ENCODE measurements around the gene USP2.
A peak's percentile ranks its signal among the peaks of the same experiment; 100 is the strongest.

USP2 gene

DNA sequence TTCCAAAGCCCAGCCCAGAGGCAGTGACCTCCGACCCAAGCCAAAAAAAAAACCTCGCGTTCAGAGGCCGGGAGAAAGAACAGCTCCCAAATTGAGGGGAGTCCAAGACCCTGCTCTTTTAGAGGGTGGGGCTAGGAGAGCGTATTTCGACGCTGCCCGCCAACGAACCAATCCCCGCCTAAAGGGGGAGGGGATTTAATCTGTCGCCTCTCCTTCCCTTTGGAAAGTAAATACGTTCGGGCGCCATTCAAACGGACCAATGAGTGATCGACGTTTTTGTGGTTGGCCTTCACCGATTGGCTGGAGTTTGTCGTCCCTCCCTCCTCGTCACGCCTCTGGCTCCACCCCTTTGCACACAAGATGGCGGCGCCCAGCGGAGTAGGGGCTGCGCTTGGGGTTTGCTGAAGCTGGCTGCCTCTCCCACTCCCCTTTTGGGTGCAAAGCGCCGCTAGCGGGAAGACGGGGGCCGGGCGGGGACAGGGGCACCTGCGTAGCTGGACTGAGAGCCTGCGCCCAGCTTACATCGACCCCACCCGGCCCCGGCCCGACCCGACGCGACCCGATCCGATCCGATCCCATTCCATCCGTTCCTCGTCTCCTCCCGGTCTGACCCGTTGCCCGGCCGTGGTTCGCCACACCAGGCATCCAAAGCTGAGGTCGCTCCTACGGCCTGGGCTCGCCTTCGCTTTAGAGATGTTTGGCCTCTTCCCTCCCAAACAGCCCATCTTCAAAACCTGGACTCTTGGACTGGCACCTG is 47.1 kb downstream of the USP2 start, which contains the start of gene RNF26:
RNF26 (plus strand) TSS at position 354 of the 757 bp plus-strand sequence. CDS start 596 bp downstream, outside the sequence.
- ChIA-PET CTCF (interaction anchor here (0.8 to 1.0 kb wide), 2 partner anchors 10 to 12 kb away, joined by 3 read pairs; no protein-coding TSS in a partner anchor), POLR2A (interaction anchor here (0.6 to 1.5 kb wide), 9 partner anchors 10 to 227 kb away, joined by 3 to 7 read pairs (median 5); partner anchors contain the start of genes C2CD2L and MCAM)
- TF ChIP-seq FOXM1 (IDR thresholded peaks at IDR 0.05; ENCODE audit: borderline replicate concordance) (peak; percentile 100), ARNT (IDR thresholded peaks at IDR 0.05) (no peak), ZNF384 (IDR thresholded peaks at IDR 0.05) (no peak), SP1 (IDR thresholded peaks at IDR 0.05) (no peak), L3MBTL2 (conservative IDR thresholded peaks at IDR 0.05) (no peak)
- TF ChIP-seq, protein P1, sequence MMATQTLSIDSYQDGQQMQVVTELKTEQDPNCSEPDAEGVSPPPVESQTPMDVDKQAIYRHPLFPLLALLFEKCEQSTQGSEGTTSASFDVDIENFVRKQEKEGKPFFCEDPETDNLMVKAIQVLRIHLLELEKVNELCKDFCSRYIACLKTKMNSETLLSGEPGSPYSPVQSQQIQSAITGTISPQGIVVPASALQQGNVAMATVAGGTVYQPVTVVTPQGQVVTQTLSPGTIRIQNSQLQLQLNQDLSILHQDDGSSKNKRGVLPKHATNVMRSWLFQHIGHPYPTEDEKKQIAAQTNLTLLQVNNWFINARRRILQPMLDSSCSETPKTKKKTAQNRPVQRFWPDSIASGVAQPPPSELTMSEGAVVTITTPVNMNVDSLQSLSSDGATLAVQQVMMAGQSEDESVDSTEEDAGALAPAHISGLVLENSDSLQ (IDR thresholded peaks at IDR 0.05): peak; percentile 69
- DNase-seq (ENCODE audit: extremely low spot score): peak; percentile 98

DNA sequence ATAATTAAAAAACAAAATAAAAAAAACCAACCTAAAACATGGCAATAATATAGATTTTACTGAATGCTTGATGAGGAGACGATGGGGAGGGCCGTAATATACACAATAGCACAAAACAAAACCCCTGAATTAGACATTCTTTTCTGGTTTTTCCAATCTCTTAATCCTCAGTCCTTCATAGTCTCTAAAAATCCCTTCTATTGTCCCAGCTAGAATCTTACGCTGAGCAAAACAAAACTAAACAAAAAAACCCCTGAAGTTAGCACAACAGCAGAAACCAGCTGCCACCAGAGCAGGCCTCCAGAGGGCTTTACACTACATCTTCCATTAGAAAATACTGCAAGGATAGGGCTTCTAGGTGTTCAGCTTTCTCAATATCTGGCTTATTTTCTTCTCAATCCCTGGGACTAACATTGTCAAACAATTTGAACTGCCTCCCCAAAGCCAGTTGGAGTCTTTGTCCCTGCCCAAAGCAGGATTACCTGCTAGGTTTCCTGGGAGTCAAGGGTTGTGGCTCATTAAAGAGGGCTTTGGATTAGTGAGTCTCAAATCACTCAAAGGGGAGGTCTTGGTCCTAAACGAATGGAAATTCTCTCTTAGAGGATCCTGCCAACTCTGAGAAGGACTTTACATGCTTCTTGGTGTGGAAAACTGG is 49.3 kb downstream of the USP2 start:
- no peak for DNase-seq (ENCODE audit: extremely low spot score)
- ChIA-PET POLR2A (no interaction called here), CTCF (interaction anchor here (1.1 to 1.6 kb wide), 3 partner anchors 8 to 10 kb away, joined by 3 to 10 read pairs (median 4); no protein-coding TSS in a partner anchor)
- no peak for TF ChIP-seq FOXK2 (IDR thresholded peaks at IDR 0.05)
- no peak for TF ChIP-seq NFRKB (IDR thresholded peaks at IDR 0.05)
- no peak for TF ChIP-seq SUZ12 (IDR thresholded peaks at IDR 0.05)
- no peak for TF ChIP-seq FOXM1 (IDR thresholded peaks at IDR 0.05; ENCODE audit: borderline replicate concordance)
- TF ChIP-seq ARNT (IDR thresholded peaks at IDR 0.05): no peak
- no peak for TF ChIP-seq CTBP1 (IDR thresholded peaks at IDR 0.05; ENCODE audit: borderline replicate concordance)

DNA sequence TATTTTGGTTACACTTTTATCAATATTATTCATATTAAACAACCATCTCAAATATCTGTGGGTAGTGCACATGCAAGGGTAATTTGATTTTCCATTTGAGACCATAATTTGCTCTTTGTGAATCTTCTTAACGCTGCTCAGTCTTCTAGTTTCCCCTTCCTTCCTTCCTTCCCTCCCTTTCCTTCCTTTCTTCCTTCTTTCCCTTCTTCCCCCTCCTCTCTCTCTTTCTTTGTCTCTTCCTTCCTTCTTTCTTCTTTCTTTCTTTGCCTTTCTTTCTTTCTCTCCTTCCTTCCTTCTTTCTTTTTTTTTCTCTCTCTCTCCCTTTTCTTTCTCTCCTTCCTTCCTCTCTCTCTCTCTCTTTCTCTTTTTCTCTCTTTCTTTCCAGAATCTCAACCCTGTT is 51.3 kb downstream of the USP2 start:
- POLR2A ChIA-PET: no interaction called here
- no peak for DNase-seq (ENCODE audit: extremely low spot score)
- TF ChIP-seq FOXM1 (IDR thresholded peaks at IDR 0.05; ENCODE audit: borderline replicate concordance): no peak
- TF ChIP-seq CTBP1 (IDR thresholded peaks at IDR 0.05; ENCODE audit: borderline replicate concordance): no peak
- no peak for TF ChIP-seq BHLHE40 (IDR thresholded peaks at IDR 0.05; ENCODE audit: borderline replicate concordance)
- no peak for TF ChIP-seq ZNF384 (IDR thresholded peaks at IDR 0.05)
- no peak for TF ChIP-seq FOXK2 (IDR thresholded peaks at IDR 0.05)
- no peak for TF ChIP-seq SP1 (IDR thresholded peaks at IDR 0.05)
- no peak for TF ChIP-seq ELF4 (IDR thresholded peaks at IDR 0.05)
- no peak for TF ChIP-seq SUZ12 (IDR thresholded peaks at IDR 0.05)
- TF ChIP-seq, protein P1 (IDR thresholded peaks at IDR 0.05): no peak
- TF ChIP-seq HDGF (IDR thresholded peaks at IDR 0.05; ENCODE audit: borderline replicate concordance): no peak
- no peak for TF ChIP-seq NFRKB (IDR thresholded peaks at IDR 0.05)
- no peak for TF ChIP-seq FOXA1 (IDR thresholded peaks at IDR 0.05)
- TF ChIP-seq TARDBP (IDR thresholded peaks at IDR 0.05): no peak
- no peak for TF ChIP-seq ARNT (IDR thresholded peaks at IDR 0.05)
- TF ChIP-seq LEF1 (IDR thresholded peaks at IDR 0.05; ENCODE audit: borderline replicate concordance): no peak
- no peak for TF ChIP-seq L3MBTL2 (conservative IDR thresholded peaks at IDR 0.05)
- CTCF ChIA-PET: no interaction called here

DNA sequence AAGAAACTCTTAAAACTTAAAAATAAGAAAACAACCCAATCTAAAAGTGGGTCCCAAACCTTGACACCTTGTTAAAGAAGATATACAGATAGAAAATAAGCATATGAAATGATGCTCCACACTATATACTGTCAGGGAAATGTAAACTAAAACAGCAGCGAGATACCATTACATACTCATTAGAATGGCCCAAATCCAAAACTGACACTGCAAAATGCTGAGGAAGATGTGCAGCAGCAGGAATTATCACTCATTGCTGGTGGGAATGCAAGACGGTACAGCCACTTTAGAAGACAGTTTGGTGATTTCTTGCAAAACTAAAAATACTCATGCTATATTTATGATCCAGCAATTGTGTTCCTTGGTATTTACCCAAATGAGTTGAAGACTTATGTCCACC is 52.2 kb downstream of the USP2 start:
- CTCF ChIA-PET: no interaction called here
- TF ChIP-seq, protein P1 (IDR thresholded peaks at IDR 0.05): no peak
- TF ChIP-seq ZNF384 (IDR thresholded peaks at IDR 0.05) (no peak), HDGF (IDR thresholded peaks at IDR 0.05; ENCODE audit: borderline replicate concordance) (no peak), FOXM1 (IDR thresholded peaks at IDR 0.05; ENCODE audit: borderline replicate concordance) (no peak), LEF1 (IDR thresholded peaks at IDR 0.05; ENCODE audit: borderline replicate concordance) (no peak), L3MBTL2 (conservative IDR thresholded peaks at IDR 0.05) (no peak), SUZ12 (IDR thresholded peaks at IDR 0.05) (no peak), CTBP1 (IDR thresholded peaks at IDR 0.05; ENCODE audit: borderline replicate concordance) (no peak), FOXK2 (IDR thresholded peaks at IDR 0.05) (no peak)
- POLR2A ChIA-PET: interaction anchor here (1.1 kb wide), 1 partner anchor 9 kb away, joined by 4 read pairs; no protein-coding TSS in a partner anchor
- no peak for DNase-seq (ENCODE audit: extremely low spot score)

DNA sequence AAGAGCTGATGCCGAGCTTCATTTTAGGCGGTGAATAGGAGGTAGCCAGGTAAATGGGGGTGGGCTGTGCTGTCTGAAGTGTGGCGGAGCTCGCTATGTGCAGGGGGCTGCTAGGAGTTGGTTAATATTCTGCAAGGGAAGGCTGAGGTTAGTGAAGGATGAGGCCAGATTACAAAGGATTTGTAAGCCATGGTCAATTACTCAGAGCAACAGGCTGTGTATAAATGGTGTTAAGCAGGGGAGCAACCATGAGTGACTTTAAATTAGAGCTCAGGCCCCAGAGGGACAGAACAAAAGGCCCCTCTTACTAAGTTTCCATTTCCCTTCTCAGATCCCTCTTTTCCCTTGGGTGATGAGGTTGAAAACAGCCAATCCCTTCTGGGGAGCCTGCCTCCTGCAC is 57.3 kb downstream of the USP2 start:
- ChIA-PET CTCF (interaction anchor here (0.6 to 4.3 kb wide), 17 partner anchors 8 to 751 kb away, joined by 3 to 57 read pairs (median 3); partner anchors contain the start of genes C1QTNF5, C2CD2L and RNF26), POLR2A (interaction anchor here (0.8 to 2.4 kb wide), 4 partner anchors 10 to 50 kb away, joined by 3 to 16 read pairs (median 6); partner anchors contain the start of gene RNF26)
- TF ChIP-seq FOXM1 (IDR thresholded peaks at IDR 0.05; ENCODE audit: borderline replicate concordance) (no peak), TARDBP (IDR thresholded peaks at IDR 0.05) (no peak), LEF1 (IDR thresholded peaks at IDR 0.05; ENCODE audit: borderline replicate concordance) (no peak), ELF4 (IDR thresholded peaks at IDR 0.05) (no peak), SP1 (IDR thresholded peaks at IDR 0.05) (no peak), FOXA1 (IDR thresholded peaks at IDR 0.05) (no peak), SUZ12 (IDR thresholded peaks at IDR 0.05) (no peak), CTBP1 (IDR thresholded peaks at IDR 0.05; ENCODE audit: borderline replicate concordance) (no peak), L3MBTL2 (conservative IDR thresholded peaks at IDR 0.05) (no peak), HDGF (IDR thresholded peaks at IDR 0.05; ENCODE audit: borderline replicate concordance) (no peak), NFRKB (IDR thresholded peaks at IDR 0.05) (no peak), ZNF384 (IDR thresholded peaks at IDR 0.05) (no peak), BHLHE40 (IDR thresholded peaks at IDR 0.05; ENCODE audit: borderline replicate concordance) (no peak), FOXK2 (IDR thresholded peaks at IDR 0.05) (no peak), ARNT (IDR thresholded peaks at IDR 0.05) (no peak)
- TF ChIP-seq, protein P1 (IDR thresholded peaks at IDR 0.05): no peak
- no peak for DNase-seq (ENCODE audit: extremely low spot score)
